Endothelial cell of umbilical vein (primary cell): ENCODE results near the gene GDPD3. TPM values are rescaled to one million over a fixed set of nuclear protein-coding genes. Genes with fewer than 3 reads are reported as not detected.

Experiments used
- BruUV-seq: library from RNA; stranded (reverse); fragments of 400-500 nt; replicated peaks from 2 replicates; lab custom pipeline; 2021; lab: Mats Ljungman, UMichigan
- CTCF ChIA-PET: fragments of 300-600, 350-600 bp; sonication (Branson Sonifier 250); formaldehyde crosslinking; loops from one replicate; lab custom pipeline; 2021; ENCODE audit warnings: antibody characterized with exemption, inconsistent platforms; lab: Charles Lee
- POLR2A ChIA-PET: fragments of 300-600, 350-600 bp; sonication (Branson Sonifier 250); formaldehyde crosslinking; loops from one replicate; lab custom pipeline; 2021; ENCODE audit warnings: antibody characterized with exemption, inconsistent platforms; lab: Charles Lee
- DNase-seq: peaks from one replicate; pipeline ENCODE4 v3.0.0-alpha.2; 2011; ENCODE audit warnings: low read depth, low spot score
- FAIRE-seq: peaks from 2 replicates; lab custom pipeline; 2011; peaks lifted over from hg19 to GRCh38; lab: Jason Lieb, UNC
- H2AFZ ChIP-seq: 2 replicates; pipeline ENCODE4 v1.6.0; 2012; ENCODE audit warnings: low read depth, low read length, control low read depth, inconsistent platforms
- H3K27ac ChIP-seq: 2 replicates; pipeline ENCODE4 v1.5.1; 2011; ENCODE audit warnings: low read depth, mild to moderate bottlenecking, control low read depth, low read length, moderate library complexity; ENCODE audit not compliant: insufficient read depth
- H3K27me3 ChIP-seq, 2 experiments: 2 replicates each; pipeline versions ENCODE4 v1.6.0 to v1.6.1; 2011; ENCODE audit warnings: low read length in 2 of 2, mixed read lengths in 1 of 2; ENCODE audit not compliant: control insufficient read depth in 2 of 2, insufficient read depth in 2 of 2
- H3K36me3 ChIP-seq, 2 experiments: 2 replicates in 1 of 2; 3 replicates in 1 of 2; pipeline ENCODE4 v1.5.1; 2011; ENCODE audit warnings: low read length in 2 of 2, mild to moderate bottlenecking in 1 of 2, moderate library complexity in 1 of 2; ENCODE audit not compliant: control insufficient read depth in 2 of 2, insufficient read depth in 2 of 2; ENCODE audit errors: extremely low read depth in 1 of 2
- H3K4me1 ChIP-seq: 3 replicates; pipeline ENCODE4 v1.5.1; 2011; ENCODE audit warnings: mild to moderate bottlenecking, low read length; ENCODE audit not compliant: control insufficient read depth, insufficient read depth; ENCODE audit errors: extremely low read depth
- H3K4me2 ChIP-seq: 2 replicates; pipeline ENCODE4 v1.6.1; 2011; ENCODE audit warnings: low read length, control low read depth, mixed read lengths; ENCODE audit not compliant: insufficient read depth
- H3K4me3 ChIP-seq, 3 experiments: fragments of 200-600 bp in 1 of 3; sonication (generic), shearing (Covaris generic) in 1 of 3; replicated peaks in 1 of 3; 2 replicates each; pipeline ENCODE4 v1.5.1; 2011 to 2016; ENCODE audit warnings: control low read depth in 3 of 3, low read length in 3 of 3, mild to moderate bottlenecking in 2 of 3, inconsistent platforms in 1 of 3, low read depth in 1 of 3, moderate library complexity in 1 of 3; ENCODE audit not compliant: insufficient read depth in 1 of 3
- H3K79me2 ChIP-seq: 2 replicates; pipeline ENCODE4 v1.6.0; 2012; ENCODE audit warnings: low read length, inconsistent platforms; ENCODE audit not compliant: control insufficient read depth, insufficient read depth
- H3K9ac ChIP-seq: replicated peaks from 2 replicates; pipeline ENCODE3; 2011; ENCODE audit warnings: low read length, control low read depth; ENCODE audit not compliant: insufficient read depth; ENCODE audit errors: extremely low read depth
- H3K9me1 ChIP-seq: replicated peaks from 3 replicates; pipeline ENCODE4 v1.6.0; 2011; ENCODE audit warnings: mild to moderate bottlenecking, low read length; ENCODE audit not compliant: control insufficient read depth, insufficient read depth; ENCODE audit errors: extremely low read depth
- H3K9me3 ChIP-seq: replicated peaks from 2 replicates; pipeline ENCODE4 v1.5.1; 2012; ENCODE audit warnings: low read length, inconsistent platforms; ENCODE audit not compliant: control insufficient read depth, insufficient read depth
- H4K20me1 ChIP-seq: replicated peaks from 2 replicates; pipeline ENCODE3; 2011; ENCODE audit warnings: mild to moderate bottlenecking, low read length; ENCODE audit not compliant: control insufficient read depth, insufficient read depth; ENCODE audit errors: extremely low read depth
- CTCF ChIP-seq, 2 donors: IDR thresholded peaks; 1 replicate in 1 of 2; 2 replicates in 1 of 2; pipeline ENCODE4 v1.5.1; 2011; ENCODE audit warnings: low read length in 2 of 2, mild to moderate bottlenecking in 2 of 2, moderate library complexity in 2 of 2, control low read depth in 1 of 2, inconsistent platforms in 1 of 2, low read depth in 1 of 2; ENCODE audit not compliant: insufficient read depth in 1 of 2; ENCODE audit errors: extremely low read depth in 1 of 2
- EZH2 ChIP-seq: IDR thresholded peaks from 2 replicates; pipeline ENCODE4 v1.6.1; 2012; ENCODE audit warnings: borderline replicate concordance, low read depth, mild to moderate bottlenecking, moderate library complexity, low read length, inconsistent platforms; ENCODE audit not compliant: severe bottlenecking
- FOS ChIP-seq: IDR thresholded peaks from 2 replicates; pipeline ENCODE4 v1.6.1; 2011; ENCODE audit warnings: mild to moderate bottlenecking, low read length, moderate library complexity, borderline replicate concordance; ENCODE audit not compliant: insufficient read depth
- GATA2 ChIP-seq: IDR thresholded peaks from 2 replicates; pipeline ENCODE4 v1.7.0; 2011; ENCODE audit warnings: low read depth, mild to moderate bottlenecking, moderate library complexity, mixed read lengths, low read length; ENCODE audit not compliant: insufficient read length, insufficient read depth
- JUN ChIP-seq: IDR thresholded peaks from 2 replicates; pipeline ENCODE4 v1.6.1; 2011; ENCODE audit warnings: borderline replicate concordance, low read depth; ENCODE audit not compliant: insufficient read length, insufficient read depth
- MAX ChIP-seq: IDR thresholded peaks from 2 replicates; pipeline ENCODE4 v1.6.1; 2011; ENCODE audit not compliant: insufficient read depth, insufficient read length
- MYC ChIP-seq: IDR thresholded peaks from one replicate; pipeline ENCODE4 v1.6.1; 2011; ENCODE audit warnings: mild to moderate bottlenecking, low read depth, low read length
- POLR2A ChIP-seq: IDR thresholded peaks from 2 replicates; pipeline ENCODE4 v1.6.1; 2012; ENCODE audit warnings: low read depth, mild to moderate bottlenecking, control low read depth, low read length
- POLR2AphosphoS5 ChIP-seq: IDR thresholded peaks from 2 replicates; pipeline ENCODE4 v1.6.1; 2012; ENCODE audit warnings: low read depth, mild to moderate bottlenecking, control low read depth, low read length, moderate library complexity; ENCODE audit not compliant: insufficient read depth
- dilution Hi-C: fragments of 300-500 bp; cut with MboI; formaldehyde crosslinking; loops from one replicate; pipeline ENCODE4 v1.15.0; 2019; ENCODE audit warnings: low sequenced_read_pairs; ENCODE audit not compliant: extremely low pct_ligation_motif_present
- intact Hi-C: fragments of 100-400 bp; cut with micrococcal nuclease; formaldehyde crosslinking; loops from one replicate; pipeline ENCODE4 v1.10.0; 2022
- polyA plus RNA-seq, 4 experiments: library from polyadenylated mRNA; depleted of rRNA in 3 of 4; stranded (reverse) in 3 of 4; unstranded in 1 of 4; fragments of >200 nt; gene quantifications; 2 replicates each; pipeline versions ENCODE4 v1.2.1 to v1.2.3, GENCODE V29; 2011 to 2012; ENCODE audit warnings: missing spikeins in 1 of 4
- total RNA-seq: library from RNA; stranded (reverse); gene quantifications from 2 replicates; pipeline ENCODE4 v1.2.3, GENCODE V29; 2021

The GDPD3 gene
- total and polyA plus RNA-seq, 2 donors (not counting 3 experiments of a cell fraction or from before 2014, with no cell fraction given): 8.0 to 18.6 TPM

GRCh38 chr16:30120340-30121105, 7.2 kb upstream of the GDPD3 start:
- Histone ChIP-seq H3K4me1 (peaks cover 14% of the 10 kb centered on the region), H3K9me1 (no peaks in the 10 kb centered on the region), H3K27ac (no peak overlapping the region), H3K27me3 (no peaks in the 10 kb centered on the region), H3K79me2 (peaks cover 5% of the 10 kb centered on the region), H3K4me2 (no peak overlapping the region), H2AFZ (no peak overlapping the region), H3K9me3 (no peaks in the 10 kb centered on the region), H3K4me3 (no peak overlapping the region), H3K36me3 (peaks cover 16 to 27% of the 10 kb centered on the region in 2 experiments), H3K9ac (no peak overlapping the region), H4K20me1 (no peaks in the 10 kb centered on the region)
- BruUV-seq: no TSS peak
- CTCF ChIA-PET: interaction anchor here (0.6 to 1.7 kb wide), 4 partner anchors 8 to 289 kb away, joined by 3 to 6 read pairs (median 4); no protein-coding TSS in a partner anchor
- TF ChIP-seq FOS: no peak
- no peak for TF ChIP-seq POLR2A
- TF ChIP-seq CTCF (IDR thresholded peaks at IDR 0.05; ENCODE audit: extremely low read depth in 1 of 2, insufficient read depth in 1 of 2, low read depth in 1 of 2, low read length in 2 of 2): no peak
- no peak for TF ChIP-seq JUN
- TF ChIP-seq MAX: no peak
- TF ChIP-seq POLR2AphosphoS5: no peak
- no peak for TF ChIP-seq MYC
- no peak for TF ChIP-seq GATA2
- no peak for TF ChIP-seq EZH2
- intact Hi-C loops: no loop called here
- POLR2A ChIA-PET: interaction anchor here (1.3 kb wide), 1 partner anchor 29 kb away, joined by 4 read pairs; the partner anchor contains the start of gene TBX6
- dilution Hi-C loops: no loop called here
- DNase-seq (no peak), FAIRE-seq (no peak)
